ENCODE results near the gene UNKL.
"Not testable (repeated sequence)": the region's sequence is repeated elsewhere in the genome, so short reads cannot be mapped to it uniquely, and the experiment has no call there.

UNKL gene

DNA sequence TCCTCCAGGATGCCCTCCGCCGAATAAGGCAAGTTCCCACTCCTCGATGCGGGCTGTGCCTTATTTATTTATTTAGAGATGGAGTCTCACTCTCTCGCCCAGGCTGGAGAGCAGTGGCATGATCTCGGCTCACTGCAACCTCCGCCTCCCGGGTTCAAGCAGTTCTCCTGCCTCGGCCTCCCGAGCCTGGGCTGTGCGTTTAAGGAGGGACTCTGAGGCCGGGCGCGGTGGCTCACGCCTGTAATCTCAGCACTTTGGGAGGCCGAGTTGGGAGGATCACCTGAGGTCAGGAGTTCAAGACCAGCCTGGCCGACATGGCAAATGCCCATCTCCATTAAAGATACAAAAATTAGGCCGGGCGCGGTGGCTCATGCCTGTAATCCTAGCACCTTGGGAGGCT, 86.4 kb downstream of the UNKL start:
- DNase-seq: not testable (repeated sequence)

DNA sequence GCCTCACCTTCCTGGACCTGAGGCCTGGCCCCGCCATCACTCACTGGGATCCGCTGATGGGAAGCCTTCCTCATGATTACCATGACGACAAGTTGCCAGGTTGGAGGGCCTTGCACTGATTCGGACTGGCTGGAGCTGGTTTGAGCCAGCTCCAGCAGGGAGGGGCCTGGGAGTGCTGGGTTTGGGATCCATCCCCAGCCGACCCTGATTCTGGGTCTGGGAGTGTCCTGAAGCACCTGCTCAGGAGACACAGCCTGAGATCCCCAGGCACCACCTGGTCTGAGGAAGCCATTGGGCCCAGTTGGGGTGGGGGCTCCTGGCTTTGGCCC, 86.9 kb downstream of the UNKL start:
- no peak for DNase-seq

DNA sequence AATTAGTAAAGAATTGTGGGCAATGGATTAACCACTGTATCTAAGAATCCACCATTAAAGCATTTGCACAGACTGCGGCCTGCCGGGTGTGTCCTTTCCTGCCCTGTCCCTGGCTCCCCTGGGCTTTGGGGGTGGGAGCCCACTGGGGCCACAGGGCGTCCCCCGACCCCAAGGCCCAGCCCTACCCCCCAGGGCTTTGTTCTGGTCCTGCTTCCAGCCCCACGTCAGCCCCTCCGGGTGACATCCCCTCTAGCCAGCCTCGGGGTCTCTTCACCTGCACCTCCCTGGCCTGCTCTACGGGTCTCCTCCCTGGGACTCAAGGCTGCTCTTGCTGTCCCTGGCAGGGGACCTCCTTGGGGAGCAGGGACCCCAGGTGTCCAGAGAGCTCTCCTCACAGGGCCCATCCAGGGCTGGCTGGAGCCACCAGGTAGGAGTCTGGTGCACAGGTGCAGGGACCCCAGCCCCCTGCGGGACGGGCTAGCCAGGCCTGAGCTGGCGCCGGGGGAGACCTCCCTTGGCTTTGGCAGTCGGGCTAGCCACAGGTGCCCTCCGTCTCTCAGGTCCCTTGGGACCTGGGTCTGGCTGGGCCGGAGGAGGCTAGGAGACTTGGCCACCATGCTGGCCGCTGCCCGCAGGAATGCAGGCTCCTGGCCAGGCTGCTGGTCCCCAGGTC, 87.4 kb downstream of the UNKL start:
- no peak for DNase-seq

DNA sequence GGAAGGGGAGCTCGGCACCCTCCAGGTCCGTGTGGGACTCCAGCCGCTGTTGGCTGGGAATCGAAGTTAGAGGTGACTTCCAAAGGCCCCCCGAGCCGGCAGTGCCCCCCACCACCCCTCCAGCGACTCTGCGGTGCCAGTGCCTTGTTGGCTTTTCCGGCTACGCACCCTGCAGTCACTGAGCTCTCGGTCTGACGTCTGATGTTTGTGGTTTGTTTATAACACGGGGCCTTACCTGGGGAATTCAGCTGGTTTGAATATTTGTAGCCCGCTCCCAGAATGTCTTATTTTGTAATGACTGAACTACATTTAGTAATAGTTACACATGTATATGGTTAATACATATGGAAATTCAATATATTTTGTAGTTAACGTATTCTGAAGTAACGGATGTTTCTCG, 88.1 kb downstream of the UNKL start:
- DNase-seq: no peak

DNA sequence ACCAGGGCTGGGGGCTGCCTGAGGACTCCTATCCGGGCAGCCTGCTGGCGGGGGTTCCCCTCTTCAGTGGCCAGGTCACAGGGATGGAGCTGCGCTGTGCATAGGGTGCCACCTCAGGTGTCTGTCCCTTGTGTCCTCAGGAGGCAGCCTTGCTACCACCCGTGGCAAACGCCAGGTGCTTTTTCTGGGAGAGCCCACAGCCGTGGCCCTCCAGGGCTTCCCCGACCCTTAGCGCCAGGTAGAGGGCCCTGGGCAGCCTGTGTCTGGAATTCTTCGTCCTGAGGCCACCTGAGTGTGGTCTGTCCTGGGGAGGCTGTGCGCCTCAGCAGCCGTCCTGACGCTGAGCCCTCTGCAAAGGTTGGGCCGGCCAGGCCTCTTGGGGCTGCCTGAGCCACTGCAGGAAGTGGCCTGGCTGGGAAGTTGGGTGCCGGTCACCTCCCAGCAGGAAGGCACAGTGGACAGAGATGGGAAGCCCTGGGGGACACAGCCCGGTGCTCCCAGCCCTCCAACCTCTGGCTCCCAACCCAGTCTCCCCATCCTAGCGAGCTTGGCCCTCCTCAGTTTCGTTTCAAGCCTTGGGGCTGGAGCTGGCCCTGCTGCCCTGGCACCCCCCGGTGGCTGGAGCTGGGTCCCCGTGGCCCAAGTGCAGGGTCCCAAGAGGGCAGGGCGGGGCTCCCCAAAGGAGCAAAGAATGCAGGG, 88.7 kb downstream of the UNKL start:
- no peak for DNase-seq

DNA sequence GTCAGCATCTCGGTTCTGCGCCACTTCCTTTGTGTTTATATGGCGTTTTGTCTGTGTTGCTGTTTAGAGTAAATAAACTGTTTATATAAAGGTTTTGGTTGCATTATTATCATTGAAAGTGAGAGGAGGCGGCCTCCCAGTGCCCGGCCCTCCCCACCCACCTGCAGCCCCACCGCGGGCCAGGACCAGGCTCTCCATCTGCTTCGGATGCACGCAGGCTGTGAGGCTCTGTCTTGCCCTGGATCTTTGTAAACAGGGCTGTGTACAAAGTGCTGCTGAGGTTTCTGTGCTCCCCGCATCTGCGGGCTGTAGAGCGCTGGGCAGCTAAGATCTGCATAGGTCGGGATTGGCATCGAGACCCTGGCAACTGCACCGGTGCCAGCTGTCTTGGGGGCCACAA, 89.2 kb downstream of the UNKL start:
- DNase-seq: no peak

DNA sequence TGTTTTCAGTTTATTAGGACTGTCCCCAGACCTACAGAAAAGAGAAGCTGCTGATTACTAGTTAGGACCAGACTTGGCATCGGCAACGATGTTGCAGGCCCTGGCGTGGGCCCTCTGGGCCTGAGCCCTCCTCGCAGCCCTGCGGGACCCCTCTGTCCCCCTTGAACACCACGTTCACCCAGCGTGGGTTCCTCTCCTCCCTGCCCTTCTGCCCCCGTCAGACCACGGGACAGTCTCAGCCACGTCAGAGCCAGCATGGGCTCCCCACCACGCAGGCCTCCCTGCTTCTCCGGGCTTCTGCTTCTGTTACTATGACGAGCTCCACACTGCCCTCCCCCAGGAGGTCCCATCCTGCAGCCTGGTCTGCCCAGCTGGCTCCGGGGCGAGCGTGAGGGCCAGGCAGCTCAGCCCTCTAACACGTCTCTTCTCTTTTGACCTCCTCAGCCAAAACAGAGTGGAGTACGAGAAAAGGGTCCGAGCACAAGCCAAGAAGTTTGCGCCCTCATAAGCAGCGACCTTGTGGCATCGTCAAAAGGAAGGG, 90.1 kb downstream of the UNKL start:
- no peak for DNase-seq

DNA sequence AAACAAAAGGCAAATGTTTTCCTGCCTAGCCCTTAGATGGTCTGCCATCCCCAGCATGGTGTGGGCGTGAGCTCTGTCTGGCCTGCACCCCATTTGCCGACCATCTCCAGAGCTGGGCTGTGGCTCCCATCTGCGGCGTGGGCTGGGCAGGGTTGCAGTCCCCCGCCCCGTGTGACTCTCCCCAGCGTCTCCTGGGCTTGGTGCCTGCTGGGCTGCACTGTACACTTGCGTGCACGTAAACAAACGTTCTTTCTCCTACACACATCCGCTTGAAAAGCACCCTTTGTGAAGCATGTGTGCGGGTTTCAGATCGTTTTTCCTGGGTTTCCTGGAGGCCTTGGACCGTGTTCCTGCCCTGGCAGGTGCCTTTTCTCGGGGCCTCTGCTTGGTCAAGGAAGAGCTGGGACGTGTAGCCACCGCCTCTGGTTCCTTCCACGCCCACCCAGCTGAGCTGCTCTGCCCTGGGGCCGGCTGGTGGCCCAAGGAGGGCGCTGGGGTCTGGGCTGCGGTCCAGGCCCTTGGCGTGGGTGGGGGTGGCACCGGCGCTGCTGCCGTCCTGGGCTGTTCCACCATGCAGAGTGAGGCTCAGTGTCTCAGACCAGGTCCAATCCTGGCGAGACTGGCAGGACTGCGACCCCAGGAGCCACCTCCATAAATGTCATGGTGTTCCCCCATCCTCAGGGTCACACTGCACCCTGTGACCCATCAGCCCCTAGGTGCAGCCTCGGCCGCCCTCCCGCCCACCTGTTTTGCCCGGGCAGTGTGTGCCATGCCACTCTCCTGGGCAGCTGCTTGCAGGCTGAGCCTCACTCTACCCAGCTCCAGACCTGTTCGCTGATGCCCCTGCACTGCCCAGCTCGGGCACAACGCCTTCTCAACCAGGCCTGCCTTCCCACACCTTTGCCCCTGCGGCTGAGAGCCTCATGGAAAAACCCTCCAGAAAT, 90.9 kb downstream of the UNKL start:
- DNase-seq: peak in 40 of 56 donors; percentile 8 to 80 (median 46)

DNA sequence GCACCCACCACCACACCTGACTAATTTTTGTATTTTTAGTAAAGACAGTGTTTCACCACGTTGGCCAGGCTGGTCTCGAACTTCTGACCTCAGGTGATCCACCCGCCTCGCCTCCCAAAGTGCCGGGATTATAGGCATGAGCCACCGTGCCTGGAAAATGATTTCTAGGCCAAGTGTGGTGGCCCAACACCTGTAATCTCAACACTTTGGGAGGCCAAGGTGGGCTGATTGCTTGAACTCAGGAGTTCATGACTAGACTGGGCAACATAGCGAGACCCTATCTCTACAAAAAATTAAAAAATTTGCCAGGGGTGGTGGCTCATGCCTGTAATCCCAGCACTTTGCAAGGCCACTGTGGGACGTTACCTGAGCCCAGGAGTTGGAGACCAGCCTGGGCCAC, 92.1 kb downstream of the UNKL start:
- DNase-seq: no peak

DNA sequence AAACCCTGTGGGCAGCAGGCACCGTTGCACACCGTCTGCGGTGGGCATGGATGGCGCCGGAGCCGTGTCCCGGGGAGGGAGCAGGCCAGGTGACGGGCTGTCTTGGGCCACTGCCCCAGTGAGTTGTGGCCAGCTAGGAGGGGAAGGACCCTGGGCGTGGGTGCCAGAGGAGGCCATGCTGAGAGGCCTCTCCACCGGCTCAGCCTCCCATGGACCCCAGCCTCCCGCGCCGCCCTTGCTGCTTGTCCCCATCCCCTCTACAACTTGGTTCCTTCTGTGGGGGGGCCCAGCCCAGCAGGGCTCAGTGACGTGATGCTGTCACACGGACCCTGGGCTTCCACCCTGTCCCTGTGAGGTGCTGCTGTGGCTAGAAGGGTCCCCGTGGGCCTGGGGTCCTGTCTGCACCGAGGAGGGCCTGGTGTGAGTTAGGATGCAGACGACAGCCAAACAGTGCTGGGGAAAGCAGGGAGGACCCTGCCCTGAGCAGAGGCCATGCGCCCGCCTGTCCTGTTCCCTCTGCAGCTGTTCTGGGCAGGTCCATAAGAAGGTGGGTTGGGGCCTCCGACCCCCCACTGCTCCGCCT, 93.8 kb downstream of the UNKL start:
- DNase-seq: no peak

DNA sequence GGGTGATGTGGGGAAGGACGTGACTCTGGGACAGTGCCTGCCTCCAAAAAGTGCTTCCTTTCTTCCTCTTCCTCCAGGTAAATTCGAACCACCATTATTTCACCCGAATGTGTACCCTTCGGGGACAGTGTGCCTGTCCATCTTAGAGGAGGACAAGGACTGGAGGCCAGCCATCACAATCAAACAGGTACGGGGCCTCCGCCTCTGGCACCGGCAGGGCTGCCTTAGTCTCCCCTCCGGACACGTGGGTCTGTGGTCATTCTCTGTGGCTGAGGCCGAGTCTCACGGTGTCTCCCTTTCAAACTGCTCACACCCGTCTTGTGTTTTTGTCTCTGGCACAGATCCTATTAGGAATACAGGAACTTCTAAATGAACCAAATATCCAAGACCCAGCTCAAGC, 94.4 kb downstream of the UNKL start:
- DNase-seq: no peak

DNA sequence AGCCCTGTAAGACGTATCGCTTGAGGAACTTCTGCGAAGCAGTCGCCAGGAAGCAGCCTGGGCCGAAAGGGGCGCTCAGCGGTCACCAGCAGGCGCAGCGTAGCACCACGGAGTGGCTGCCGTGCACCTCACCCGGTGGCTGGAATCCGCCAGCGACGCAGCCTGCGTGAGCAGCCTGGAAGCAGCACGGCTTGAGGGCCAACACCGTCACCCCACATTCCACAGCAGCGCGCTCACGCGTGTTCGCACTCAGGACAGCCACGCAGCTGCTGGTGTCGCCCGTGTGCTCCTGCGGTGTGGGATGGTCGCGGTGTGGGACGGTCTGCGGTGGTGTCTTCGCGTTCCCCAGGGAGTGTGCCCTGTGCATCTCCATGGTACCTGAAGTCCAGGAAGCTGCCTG, 95.5 kb downstream of the UNKL start:
- no peak for DNase-seq

DNA sequence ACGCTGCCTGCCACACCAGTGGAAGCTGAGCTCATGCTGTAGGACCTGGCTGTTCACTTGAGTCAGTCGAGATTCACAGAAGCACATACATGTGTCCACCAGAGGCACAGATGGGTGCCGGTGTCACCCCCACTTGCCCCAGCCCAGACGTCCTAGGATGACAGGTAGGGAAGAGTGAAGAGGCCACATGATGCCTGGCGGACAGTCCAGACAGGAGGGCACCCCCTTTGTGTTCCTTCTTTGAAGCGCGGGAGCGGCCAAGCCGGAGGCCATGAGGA, 96.3 kb downstream of the UNKL start:
- DNase-seq: no peak

DNA sequence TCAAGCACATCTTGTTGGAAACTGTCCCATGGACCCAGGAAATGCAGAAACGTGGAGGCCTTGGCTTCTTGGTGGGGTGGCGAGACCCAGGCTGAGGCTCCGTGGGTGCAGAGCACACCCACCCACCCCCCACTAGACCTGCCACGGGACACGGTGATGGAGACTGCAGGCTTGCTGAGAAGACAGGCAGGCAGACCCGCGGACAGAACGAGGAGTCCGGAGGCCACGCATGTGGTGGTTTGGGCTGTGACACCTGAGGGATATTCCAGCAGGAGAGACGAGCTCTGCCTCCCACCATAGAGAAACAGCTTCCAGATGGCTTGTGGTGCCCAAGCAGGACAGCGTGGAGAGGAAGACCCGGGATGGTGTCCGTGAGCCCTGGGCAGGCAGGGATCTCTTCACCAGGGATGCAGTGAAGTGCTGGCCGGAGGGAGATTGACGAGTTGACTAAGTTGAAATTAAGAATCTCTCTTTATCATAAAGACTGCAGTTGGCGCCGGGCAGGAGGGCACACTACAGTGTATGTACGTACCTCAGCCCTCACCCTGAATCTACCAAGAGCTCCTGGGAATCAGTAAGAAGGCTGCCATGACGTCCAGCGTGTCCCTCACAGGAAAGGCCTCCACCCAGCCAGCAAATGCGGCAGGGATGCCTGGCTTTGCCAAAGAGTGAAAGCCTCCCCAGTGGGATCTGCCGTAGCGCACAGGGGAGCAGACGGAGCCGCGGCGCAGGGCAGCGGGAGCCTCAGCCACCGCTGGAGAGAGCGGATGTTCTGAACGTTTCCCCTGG, 96.8 kb downstream of the UNKL start:
- DNase-seq: no peak

DNA sequence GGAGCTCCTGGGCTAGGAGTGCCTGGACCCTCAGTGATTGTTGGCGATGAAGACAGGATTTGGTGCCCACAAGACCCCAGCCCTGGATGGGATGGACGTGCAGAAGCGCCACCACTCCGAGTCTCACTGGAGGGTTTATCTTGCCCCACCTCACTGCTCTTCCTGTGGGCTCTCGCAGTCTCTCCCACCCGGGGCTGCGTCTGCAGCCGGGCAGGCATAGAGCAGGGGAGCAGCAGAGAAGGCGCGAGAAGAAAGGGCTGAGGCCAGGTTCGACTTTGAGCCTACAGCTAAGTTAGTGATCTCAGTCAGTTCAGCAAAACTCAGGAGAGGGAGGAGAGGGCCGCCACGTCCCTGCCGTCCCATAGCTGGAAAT, 98.5 kb downstream of the UNKL start:
- DNase-seq: no peak

DNA sequence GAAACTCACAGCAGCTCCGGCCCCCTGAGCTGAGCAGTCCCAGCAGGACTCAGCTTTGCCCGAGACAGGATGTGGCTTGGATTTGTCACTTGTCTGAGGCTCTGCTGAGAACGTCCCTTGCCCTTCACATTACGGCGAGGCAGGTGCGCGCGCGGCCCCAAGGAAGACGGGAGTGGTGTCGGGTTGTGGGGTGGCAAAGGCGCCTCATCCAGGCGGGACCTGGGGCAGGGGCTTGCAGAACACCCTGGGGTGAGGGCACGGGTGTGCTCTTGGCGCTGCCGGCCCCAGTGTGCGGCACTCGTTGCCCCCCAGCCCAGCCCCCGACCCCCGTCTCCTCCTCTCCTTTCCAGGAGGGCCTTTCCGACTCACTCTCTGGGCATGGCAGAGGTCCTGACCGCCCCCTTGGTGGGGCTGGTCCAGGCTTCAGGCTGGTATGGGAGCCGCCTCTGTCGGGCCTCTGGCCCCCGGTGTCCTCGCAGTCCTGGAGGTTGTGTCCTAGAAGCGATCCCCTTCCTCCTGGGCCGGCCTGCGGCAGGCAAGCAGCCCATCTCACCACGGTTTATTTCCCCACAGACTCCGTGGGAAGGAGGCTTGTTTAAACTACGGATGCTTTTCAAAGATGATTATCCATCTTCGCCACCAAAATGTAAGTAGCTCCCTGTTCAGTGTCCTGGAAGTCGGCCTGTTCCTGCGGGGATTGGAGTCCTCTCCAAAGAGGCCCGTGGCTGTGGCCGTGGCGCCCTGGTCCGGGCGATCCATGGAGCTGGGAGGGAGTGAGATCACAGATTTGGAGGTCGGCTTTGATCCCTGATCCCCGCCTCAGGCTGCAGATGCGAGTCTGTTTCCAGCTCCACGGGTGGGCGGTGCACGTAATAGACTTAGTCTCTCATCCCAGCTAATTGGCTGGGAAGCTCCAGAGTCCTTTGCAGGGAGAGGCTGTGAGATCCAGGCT, 99.1 kb downstream of the UNKL start:
- DNase-seq: no peak

DNA sequence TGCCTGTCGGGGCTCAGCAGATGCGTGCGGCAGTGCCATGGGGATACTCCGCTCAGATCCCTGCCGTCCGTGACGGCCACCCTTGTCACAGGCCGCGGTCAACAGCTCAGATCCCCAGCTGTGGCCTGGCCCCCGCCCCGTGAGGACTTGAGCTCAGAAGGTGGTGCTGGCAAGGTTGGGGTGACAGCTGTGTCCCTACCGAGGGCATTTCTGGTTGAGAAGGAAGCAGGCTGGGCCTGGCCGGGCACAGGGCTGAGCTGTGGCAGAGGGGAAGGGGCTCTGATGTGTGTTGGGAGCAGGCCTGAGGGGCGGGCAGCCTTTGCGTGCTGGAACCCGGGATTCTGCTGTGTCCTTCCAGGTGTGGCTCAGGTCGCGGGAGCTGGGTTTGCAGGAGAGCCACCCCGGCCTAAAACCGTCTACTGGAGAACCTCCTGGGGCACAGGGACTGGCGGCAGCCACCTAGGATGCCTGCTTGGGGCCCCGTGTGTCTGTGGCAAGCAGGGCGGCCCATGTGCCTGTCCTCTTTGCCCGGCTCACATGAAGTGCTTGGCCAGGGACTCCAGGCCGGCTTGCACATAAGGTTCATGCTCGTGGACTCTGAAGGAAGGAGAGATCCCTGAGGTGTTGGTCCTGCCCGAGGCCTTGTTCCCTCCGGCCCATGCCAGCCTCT, 100.0 kb downstream of the UNKL start:
- no peak for DNase-seq

DNA sequence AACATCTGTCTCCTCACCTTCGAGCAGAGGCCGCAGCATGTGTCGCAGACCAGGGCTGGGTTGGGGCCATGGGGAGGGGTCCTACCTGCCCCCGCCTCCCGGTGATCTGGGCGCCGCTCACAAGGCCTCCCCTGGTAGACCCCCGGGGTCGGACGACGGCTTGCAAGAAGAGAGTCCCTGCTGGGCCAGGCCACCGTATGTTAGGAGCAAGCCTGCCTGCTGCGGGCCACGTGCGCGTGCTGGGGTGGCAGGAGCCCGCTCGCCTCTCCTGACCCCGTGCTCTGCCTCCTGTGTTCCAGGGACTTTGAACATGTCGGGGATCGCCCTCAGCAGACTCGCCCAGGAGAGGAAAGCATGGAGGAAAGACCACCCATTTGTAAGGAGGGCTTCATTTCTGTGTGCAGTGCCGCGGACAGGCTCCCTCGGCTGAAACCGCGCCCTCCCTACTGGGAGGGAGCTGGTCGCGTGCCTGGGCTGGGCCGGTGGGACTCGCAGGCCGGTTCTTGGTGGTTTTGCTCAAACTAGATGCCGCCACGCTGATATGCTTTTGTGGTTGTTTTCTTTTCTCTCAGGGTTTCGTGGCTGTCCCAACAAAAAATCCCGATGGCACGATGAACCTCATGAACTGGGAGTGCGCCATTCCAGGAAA, 100.7 kb downstream of the UNKL start:
- no peak for DNase-seq

Measured in amygdala (tissue), 56 donors.